K562 (cell line): ENCODE data around the gene GET4. TPM values are rescaled to one million over a fixed set of nuclear protein-coding genes. Genes with fewer than 3 reads are reported as not detected.

ENCODE experiments used
- CBX1 ChIP-seq: sonication (generic); IDR thresholded peaks from 2 replicates; pipeline ENCODE4 v1.6.1; 2016; ENCODE audit warnings: antibody characterized with exemption, low read depth, mild to moderate bottlenecking
- DIDO1 ChIP-seq: fragments of 450-650 bp; IDR thresholded peaks from 2 replicates; pipeline ENCODE4 v1.6.1; 2016; ENCODE audit warnings: low read depth, missing biosample characterization, missing genetic modification characterization
- polyA plus RNA-seq, 8 experiments: library from polyadenylated mRNA; depleted of rRNA in 4 of 8; stranded (reverse) in 5 of 8; unstranded in 3 of 8; fragments of >200 nt; fragmentation: Nextera tagmentation in 2 of 8; fragmentation: Illumina TruSeq in 1 of 8; extraction: Ambion mirVana in 2 of 8; extraction: Trizol in 1 of 8; gene quantifications; 2 replicates each; pipeline versions ENCODE4 v1.2.1 to v1.2.3, GENCODE V29; 2011 to 2014; ENCODE audit warnings: inconsistent platforms in 1 of 8, missing spikeins in 1 of 8
- total RNA-seq, 7 experiments: library from RNA; depleted of rRNA in 6 of 7; stranded (reverse); fragments of >200 nt in 6 of 7; fragmentation: Illumina TruSeq in 2 of 7; extraction: Trizol in 2 of 7; gene quantifications; 2 replicates each; pipeline versions ENCODE4 v1.2.1 to v1.2.3, GENCODE V29; 2011 to 2021; ENCODE audit warnings: low replicate concordance in 1 of 7
- TF ChIP-seq, protein P1 (sequence below): fragments of 150-350 bp; conservative IDR thresholded peaks from 2 replicates; pipeline ENCODE4 v1.6.1; 2014; ENCODE audit warnings: low read length
- TF ChIP-seq, protein P2 (sequence below): fragments of 250-450 bp; sonication (Bioruptor Pico); IDR thresholded peaks from 2 replicates; pipeline ENCODE4 v1.4.0; 2020; ENCODE audit warnings: mild to moderate bottlenecking, moderate library complexity, borderline replicate concordance

The GET4 gene
- total and polyA plus RNA-seq, 9 of the 15 experiments (the other 6 are each of a cell fraction or from before 2014, with no cell fraction given), result 0.99 to 122 (median 40.4) TPM

DNA sequence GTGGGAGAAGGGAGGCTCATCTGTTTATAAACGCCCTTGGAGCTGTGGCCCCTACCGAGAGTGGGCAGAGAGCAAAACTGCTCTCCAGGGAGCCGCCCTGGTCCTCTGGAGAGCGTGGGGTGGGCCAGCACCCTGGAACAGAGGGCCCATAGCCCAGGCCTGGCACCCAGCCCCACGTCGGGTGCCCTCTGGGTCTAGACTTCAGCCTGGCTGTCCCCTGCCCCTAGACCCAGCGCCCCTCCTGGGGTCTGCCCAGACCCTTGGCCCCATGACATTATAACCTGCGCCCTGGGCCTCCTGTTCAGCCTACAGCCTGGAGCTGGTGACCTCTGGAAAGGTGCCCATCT, 24.7 kb downstream of the GET4 start (continued):
- TF ChIP-seq, protein P1, sequence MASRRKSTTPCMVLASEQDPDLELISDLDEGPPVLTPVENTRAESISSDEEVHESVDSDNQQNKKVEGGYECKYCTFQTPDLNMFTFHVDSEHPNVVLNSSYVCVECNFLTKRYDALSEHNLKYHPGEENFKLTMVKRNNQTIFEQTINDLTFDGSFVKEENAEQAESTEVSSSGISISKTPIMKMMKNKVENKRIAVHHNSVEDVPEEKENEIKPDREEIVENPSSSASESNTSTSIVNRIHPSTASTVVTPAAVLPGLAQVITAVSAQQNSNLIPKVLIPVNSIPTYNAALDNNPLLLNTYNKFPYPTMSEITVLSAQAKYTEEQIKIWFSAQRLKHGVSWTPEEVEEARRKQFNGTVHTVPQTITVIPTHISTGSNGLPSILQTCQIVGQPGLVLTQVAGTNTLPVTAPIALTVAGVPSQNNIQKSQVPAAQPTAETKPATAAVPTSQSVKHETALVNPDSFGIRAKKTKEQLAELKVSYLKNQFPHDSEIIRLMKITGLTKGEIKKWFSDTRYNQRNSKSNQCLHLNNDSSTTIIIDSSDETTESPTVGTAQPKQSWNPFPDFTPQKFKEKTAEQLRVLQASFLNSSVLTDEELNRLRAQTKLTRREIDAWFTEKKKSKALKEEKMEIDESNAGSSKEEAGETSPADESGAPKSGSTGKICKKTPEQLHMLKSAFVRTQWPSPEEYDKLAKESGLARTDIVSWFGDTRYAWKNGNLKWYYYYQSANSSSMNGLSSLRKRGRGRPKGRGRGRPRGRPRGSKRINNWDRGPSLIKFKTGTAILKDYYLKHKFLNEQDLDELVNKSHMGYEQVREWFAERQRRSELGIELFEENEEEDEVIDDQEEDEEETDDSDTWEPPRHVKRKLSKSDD, result no peak
- TF ChIP-seq, protein P2, sequence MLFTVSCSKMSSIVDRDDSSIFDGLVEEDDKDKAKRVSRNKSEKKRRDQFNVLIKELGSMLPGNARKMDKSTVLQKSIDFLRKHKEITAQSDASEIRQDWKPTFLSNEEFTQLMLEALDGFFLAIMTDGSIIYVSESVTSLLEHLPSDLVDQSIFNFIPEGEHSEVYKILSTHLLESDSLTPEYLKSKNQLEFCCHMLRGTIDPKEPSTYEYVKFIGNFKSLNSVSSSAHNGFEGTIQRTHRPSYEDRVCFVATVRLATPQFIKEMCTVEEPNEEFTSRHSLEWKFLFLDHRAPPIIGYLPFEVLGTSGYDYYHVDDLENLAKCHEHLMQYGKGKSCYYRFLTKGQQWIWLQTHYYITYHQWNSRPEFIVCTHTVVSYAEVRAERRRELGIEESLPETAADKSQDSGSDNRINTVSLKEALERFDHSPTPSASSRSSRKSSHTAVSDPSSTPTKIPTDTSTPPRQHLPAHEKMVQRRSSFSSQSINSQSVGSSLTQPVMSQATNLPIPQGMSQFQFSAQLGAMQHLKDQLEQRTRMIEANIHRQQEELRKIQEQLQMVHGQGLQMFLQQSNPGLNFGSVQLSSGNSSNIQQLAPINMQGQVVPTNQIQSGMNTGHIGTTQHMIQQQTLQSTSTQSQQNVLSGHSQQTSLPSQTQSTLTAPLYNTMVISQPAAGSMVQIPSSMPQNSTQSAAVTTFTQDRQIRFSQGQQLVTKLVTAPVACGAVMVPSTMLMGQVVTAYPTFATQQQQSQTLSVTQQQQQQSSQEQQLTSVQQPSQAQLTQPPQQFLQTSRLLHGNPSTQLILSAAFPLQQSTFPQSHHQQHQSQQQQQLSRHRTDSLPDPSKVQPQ (CRISPR knock-in tag), result no peak
- TF ChIP-seq DIDO1 (tag) (no peak), CBX1 (no peak)
